Astrocyte (in vitro differentiated cells and primary cell): ENCODE results near the gene VPS25. TPM values are rescaled to one million over a fixed set of nuclear protein-coding genes. Genes with fewer than 3 reads are reported as not detected.
A peak's percentile ranks its signal among the peaks of the same experiment; 100 is the strongest.

ENCODE experiments used
- DNase-seq: peaks from one replicate; pipeline ENCODE4 v3.0.0-alpha.2; 2010; ENCODE audit warnings: low read depth
- FAIRE-seq: peaks from 2 replicates; lab custom pipeline; 2011; peaks lifted over from hg19 to GRCh38; lab: Jason Lieb, UNC
- H2AFZ ChIP-seq: 2 replicates; pipeline ENCODE4 v1.6.0; 2012; ENCODE audit warnings: low read depth, low read length, inconsistent platforms
- H3K27ac ChIP-seq: 2 replicates; pipeline ENCODE4 v1.5.1; 2011; ENCODE audit warnings: low read depth, low read length, inconsistent platforms
- H3K27me3 ChIP-seq: 2 replicates; pipeline ENCODE4 v1.6.0; 2011; ENCODE audit warnings: low read length, inconsistent platforms; ENCODE audit not compliant: insufficient read depth
- H3K36me3 ChIP-seq: 2 replicates; pipeline ENCODE4 v1.5.1; 2011; ENCODE audit warnings: low read length, inconsistent platforms; ENCODE audit not compliant: insufficient read depth
- H3K4me1 ChIP-seq: 2 replicates; pipeline ENCODE4 v1.5.1; 2011; ENCODE audit warnings: low read length, inconsistent platforms; ENCODE audit not compliant: insufficient read depth
- H3K4me2 ChIP-seq: 2 replicates; pipeline ENCODE4 v1.6.0; 2012; ENCODE audit warnings: low read length, inconsistent platforms
- H3K4me3 ChIP-seq: 2 replicates; pipeline ENCODE4 v1.5.1; 2011; ENCODE audit warnings: low read depth, mild to moderate bottlenecking, low read length, inconsistent platforms; ENCODE audit not compliant: insufficient read depth
- H3K79me2 ChIP-seq: 2 replicates; pipeline ENCODE4 v1.6.0; 2012; ENCODE audit warnings: mild to moderate bottlenecking, low read length, inconsistent platforms; ENCODE audit not compliant: insufficient read depth
- H3K9ac ChIP-seq: 2 replicates; pipeline ENCODE4 v1.6.0; 2012; ENCODE audit warnings: mild to moderate bottlenecking, low read length, inconsistent platforms
- H3K9me3 ChIP-seq: 2 replicates; pipeline ENCODE4 v1.5.1; 2012; ENCODE audit warnings: low read depth, mild to moderate bottlenecking, low read length, inconsistent platforms; ENCODE audit not compliant: insufficient read depth
- H4K20me1 ChIP-seq: 2 replicates; pipeline ENCODE4 v1.6.0; 2012; ENCODE audit warnings: low read length, inconsistent platforms; ENCODE audit not compliant: insufficient read depth
- H3K27ac Mint-ChIP-seq: one replicate; pipeline ENCODE4 v1.8.0; 2021; ENCODE audit warnings: mild to moderate bottlenecking, mixed read lengths; ENCODE audit not compliant: unreplicated experiment
- H3K27me3 Mint-ChIP-seq: one replicate; pipeline ENCODE4 v1.8.0; 2021; ENCODE audit warnings: low read depth, mixed read lengths; ENCODE audit not compliant: unreplicated experiment
- H3K36me3 Mint-ChIP-seq: one replicate; pipeline ENCODE4 v1.8.0; 2021; ENCODE audit warnings: low read depth, mixed read lengths; ENCODE audit not compliant: unreplicated experiment
- H3K4me1 Mint-ChIP-seq: one replicate; pipeline ENCODE4 v1.8.0; 2021; ENCODE audit warnings: low read depth, mixed read lengths; ENCODE audit not compliant: unreplicated experiment
- H3K4me3 Mint-ChIP-seq: one replicate; pipeline ENCODE4 v1.8.0; 2021; ENCODE audit warnings: mild to moderate bottlenecking, moderate library complexity, mixed read lengths; ENCODE audit not compliant: unreplicated experiment
- H3K9me3 Mint-ChIP-seq: one replicate; pipeline ENCODE4 v1.8.0; 2021; ENCODE audit warnings: mild to moderate bottlenecking, mixed read lengths; ENCODE audit not compliant: unreplicated experiment
- EZH2 ChIP-seq: IDR thresholded peaks from 2 replicates; pipeline ENCODE4 v1.6.1; 2012; ENCODE audit warnings: mild to moderate bottlenecking, low read length, inconsistent platforms; ENCODE audit not compliant: insufficient read depth
- total RNA-seq: library from RNA; stranded (reverse); gene quantifications from 2 replicates; pipeline ENCODE4 v1.2.1, GENCODE V29; 2021
- TF ChIP-seq, protein P1 (sequence below): IDR thresholded peaks from 2 replicates; pipeline ENCODE4 v1.5.1; 2011; ENCODE audit warnings: low read depth, mild to moderate bottlenecking, inconsistent platforms, low read length, moderate library complexity; ENCODE audit not compliant: insufficient read depth

VPS25 gene
- total RNA-seq, 1 donor from 2014 or later: 49.5 TPM

DNA sequence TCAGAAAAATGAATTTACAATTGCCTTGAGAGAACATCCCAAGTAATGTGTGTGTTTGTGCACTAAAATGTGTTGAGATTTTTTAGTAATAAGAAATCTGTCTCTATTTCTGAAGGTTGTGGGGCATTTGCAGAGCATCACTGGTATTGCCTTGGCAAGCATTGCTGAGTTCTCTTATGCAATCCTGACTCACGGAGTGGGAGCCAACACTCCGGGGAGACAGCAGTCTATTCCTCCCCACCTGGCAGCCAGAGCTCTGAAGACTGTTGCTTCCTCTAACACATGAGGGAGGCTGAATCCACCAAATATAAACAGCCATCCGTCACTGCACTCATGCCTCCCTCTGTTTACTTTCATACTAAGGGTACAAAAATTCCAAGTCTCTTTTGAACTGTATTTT, 36.0 kb downstream of the VPS25 start:
- H3K79me2 ChIP-seq: no peaks in the 10 kb centered on the region
- H3K9me3 ChIP-seq: no peaks in the 10 kb centered on the region
- TF ChIP-seq, protein P1, sequence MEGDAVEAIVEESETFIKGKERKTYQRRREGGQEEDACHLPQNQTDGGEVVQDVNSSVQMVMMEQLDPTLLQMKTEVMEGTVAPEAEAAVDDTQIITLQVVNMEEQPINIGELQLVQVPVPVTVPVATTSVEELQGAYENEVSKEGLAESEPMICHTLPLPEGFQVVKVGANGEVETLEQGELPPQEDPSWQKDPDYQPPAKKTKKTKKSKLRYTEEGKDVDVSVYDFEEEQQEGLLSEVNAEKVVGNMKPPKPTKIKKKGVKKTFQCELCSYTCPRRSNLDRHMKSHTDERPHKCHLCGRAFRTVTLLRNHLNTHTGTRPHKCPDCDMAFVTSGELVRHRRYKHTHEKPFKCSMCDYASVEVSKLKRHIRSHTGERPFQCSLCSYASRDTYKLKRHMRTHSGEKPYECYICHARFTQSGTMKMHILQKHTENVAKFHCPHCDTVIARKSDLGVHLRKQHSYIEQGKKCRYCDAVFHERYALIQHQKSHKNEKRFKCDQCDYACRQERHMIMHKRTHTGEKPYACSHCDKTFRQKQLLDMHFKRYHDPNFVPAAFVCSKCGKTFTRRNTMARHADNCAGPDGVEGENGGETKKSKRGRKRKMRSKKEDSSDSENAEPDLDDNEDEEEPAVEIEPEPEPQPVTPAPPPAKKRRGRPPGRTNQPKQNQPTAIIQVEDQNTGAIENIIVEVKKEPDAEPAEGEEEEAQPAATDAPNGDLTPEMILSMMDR: no peak
- TF ChIP-seq EZH2: no peak
- H2AFZ ChIP-seq: no peak overlapping the region
- H3K36me3 ChIP-seq: peaks cover 25% of the 10 kb centered on the region
- FAIRE-seq: no peak
- Mint-ChIP-seq H3K36me3 (peaks cover 17% of the 10 kb centered on the region), H3K4me1 (peaks cover 5% of the 10 kb centered on the region), H3K9me3 (no peaks in the 10 kb centered on the region), H3K27ac (no peak overlapping the region), H3K27me3 (no peaks in the 10 kb centered on the region), H3K4me3 (no peak overlapping the region)
- no peak overlapping the region for H3K27ac ChIP-seq
- H3K4me2 ChIP-seq: no peak overlapping the region
- H3K4me1 ChIP-seq: peaks cover 7% of the 10 kb centered on the region
- peak; percentile 76 for DNase-seq
- H3K4me3 ChIP-seq: no peak overlapping the region
- H3K9ac ChIP-seq: no peak overlapping the region
- no peaks in the 10 kb centered on the region for H3K27me3 ChIP-seq
- peaks cover 4% of the 10 kb centered on the region for H4K20me1 ChIP-seq

DNA sequence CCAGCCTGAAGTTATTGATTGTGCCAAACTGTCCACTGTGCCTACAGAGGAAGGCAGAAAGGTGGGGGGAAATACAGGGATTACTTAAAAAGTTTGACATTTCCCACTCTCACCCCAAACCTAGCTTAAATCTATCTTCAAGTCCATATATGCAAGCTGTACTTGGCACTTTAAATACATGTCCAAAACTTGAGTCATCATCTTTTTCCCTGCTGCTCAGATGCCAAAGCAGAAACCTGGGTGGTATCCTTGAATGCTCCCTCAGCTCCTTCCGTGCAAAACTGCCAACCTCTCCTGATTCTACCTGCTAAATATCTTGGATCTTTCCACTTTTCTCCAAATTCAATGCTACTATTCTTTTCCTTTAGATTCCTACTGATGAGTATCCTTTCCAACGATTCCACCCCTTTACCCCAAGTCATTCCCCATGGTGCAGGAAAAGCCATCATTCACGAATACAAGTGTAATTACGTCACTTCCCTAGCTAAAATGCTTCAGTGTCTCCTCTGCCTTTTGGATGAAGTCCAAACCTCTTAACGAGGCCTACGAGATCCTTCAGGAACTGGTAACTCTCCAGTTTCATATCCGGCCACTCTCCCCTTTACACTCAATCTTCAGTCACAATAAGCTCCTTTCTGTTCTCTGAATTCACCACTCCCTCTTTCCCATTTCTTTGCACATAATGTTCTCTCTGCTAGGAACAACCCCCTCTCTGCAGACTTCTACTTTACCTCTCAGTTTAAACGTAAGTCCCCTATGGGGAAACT, 41.6 kb downstream of the VPS25 start:
- Mint-ChIP-seq H3K27ac (peak overlapping the region; percentile 49), H3K4me1 (peaks cover 27% of the 10 kb centered on the region), H3K27me3 (no peaks in the 10 kb centered on the region), H3K9me3 (no peaks in the 10 kb centered on the region), H3K4me3 (peak overlapping the region; percentile 2), H3K36me3 (peaks cover 26% of the 10 kb centered on the region)
- H3K36me3 ChIP-seq: peaks cover 54% of the 10 kb centered on the region
- peak overlapping the region; percentile 60 for H3K4me2 ChIP-seq
- TF ChIP-seq, protein P1: no peak
- TF ChIP-seq EZH2: no peak
- H3K4me3 ChIP-seq: no peak overlapping the region
- peaks cover 4% of the 10 kb centered on the region for H4K20me1 ChIP-seq
- peaks cover 4% of the 10 kb centered on the region for H3K79me2 ChIP-seq
- DNase-seq (peak; percentile 97), FAIRE-seq (peak; percentile 20)
- peak overlapping the region; percentile 23 for H3K9ac ChIP-seq
- peaks cover 37% of the 10 kb centered on the region for H3K4me1 ChIP-seq
- H3K9me3 ChIP-seq: no peaks in the 10 kb centered on the region
- H3K27me3 ChIP-seq: no peaks in the 10 kb centered on the region
- peak overlapping the region; percentile 42 for H3K27ac ChIP-seq
- no peak overlapping the region for H2AFZ ChIP-seq

DNA sequence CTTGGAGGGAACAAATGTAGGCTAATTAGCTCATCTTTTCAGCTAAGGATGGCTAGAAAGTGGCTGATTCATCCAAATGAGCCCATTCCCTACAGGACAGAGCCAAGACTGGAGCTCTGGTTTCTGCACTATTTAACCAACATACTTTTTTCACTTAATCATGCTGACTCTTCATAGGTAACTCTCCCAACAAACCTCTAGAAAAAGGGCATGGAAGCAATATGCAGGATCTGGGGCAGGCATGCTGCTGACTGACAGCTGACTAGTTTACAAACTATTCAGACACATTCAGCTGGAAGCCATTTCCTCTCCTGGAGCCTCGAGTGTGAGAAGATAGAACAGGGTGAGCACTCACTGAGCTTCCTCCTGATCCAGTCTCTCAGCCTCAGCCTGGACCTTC, 44.6 kb downstream of the VPS25 start:
- peak; percentile 76 for DNase-seq
- Histone ChIP-seq H2AFZ (no peak overlapping the region), H4K20me1 (peaks cover 7% of the 10 kb centered on the region), H3K4me2 (peak overlapping the region; percentile 34), H3K4me3 (no peak overlapping the region), H3K9ac (peak overlapping the region; percentile 66), H3K9me3 (no peaks in the 10 kb centered on the region), H3K27ac (peak overlapping the region; percentile 78), H3K4me1 (peaks cover 37% of the 10 kb centered on the region), H3K27me3 (no peaks in the 10 kb centered on the region), H3K79me2 (peaks cover 19% of the 10 kb centered on the region), H3K36me3 (peaks cover 51% of the 10 kb centered on the region)
- no peaks in the 10 kb centered on the region for H3K9me3 Mint-ChIP-seq
- FAIRE-seq: no peak
- H3K27ac Mint-ChIP-seq: peak overlapping the region; percentile 97
- H3K4me3 Mint-ChIP-seq: peak overlapping the region; percentile 18
- peaks cover 29% of the 10 kb centered on the region for H3K4me1 Mint-ChIP-seq
- H3K36me3 Mint-ChIP-seq: peaks cover 26% of the 10 kb centered on the region
- TF ChIP-seq EZH2: no peak
- TF ChIP-seq, protein P1: no peak
- no peaks in the 10 kb centered on the region for H3K27me3 Mint-ChIP-seq
